Left ventricle myocardium inferior (tissue), 1 donor: ENCODE results near the gene IL1RAPL1. TPM values are rescaled to one million over a fixed set of nuclear protein-coding genes. Genes with fewer than 3 reads are reported as not detected.
"Not testable (repeated sequence)": the region's sequence is repeated elsewhere in the genome, so short reads cannot be mapped to it uniquely, and the experiment has no call there.

Source experiments
- DNase-seq: peaks from one replicate; pipeline ENCODE4 v3.0.0-alpha.2; 2020
- H3K27ac ChIP-seq: fragments of 200-600 bp; replicated peaks from 2 replicates; pipeline ENCODE4 v1.8.0; 2021
- H3K27me3 ChIP-seq: fragments of 200-600 bp; 2 replicates; pipeline ENCODE4 v1.8.0; 2021; ENCODE audit warnings: low read depth
- H3K36me3 ChIP-seq: fragments of 200-600 bp; 2 replicates; pipeline ENCODE4 v1.8.0; 2021
- H3K4me1 ChIP-seq: fragments of 200-600 bp; 2 replicates; pipeline ENCODE4 v1.8.0; 2021
- H3K4me3 ChIP-seq: fragments of 200-600 bp; 2 replicates; pipeline ENCODE4 v1.8.0; 2021; ENCODE audit warnings: mild to moderate bottlenecking, moderate library complexity
- H3K9me3 ChIP-seq: fragments of 200-600 bp; replicated peaks from 2 replicates; pipeline ENCODE4 v1.8.0; 2021
- intact Hi-C: fragments of 100-400 bp; cut with micrococcal nuclease; formaldehyde crosslinking; loops from one replicate; pipeline ENCODE4 v1.11.0; 2022
- total RNA-seq: library from RNA; stranded (reverse); fragmentation: NEBNext Ultra II Directional; extraction: Animal tissue kit (Norgen Biotek cat#: 25700); gene quantifications from one replicate; pipeline ENCODE4 v1.2.1, GENCODE V29; 2021
- TF ChIP-seq, protein P1 (sequence below): fragments of 200-600 bp; IDR thresholded peaks from 2 replicates; pipeline ENCODE4 v1.8.0; 2021; ENCODE audit warnings: antibody characterized with exemption, mild to moderate bottlenecking, borderline replicate concordance
- donor health status: DM: no; HTN: yes; CAD: no; lungs with severe emphysema.

Gene IL1RAPL1
- total RNA-seq, 1 donor from 2014 or later: 1.9 TPM

- no peak for DNase-seq
- H3K27ac ChIP-seq: no peak overlapping the region
- no peaks in the 10 kb centered on the region for H3K9me3 ChIP-seq
- no peaks in the 10 kb centered on the region for H3K4me1 ChIP-seq
- H3K4me3 ChIP-seq: no peak overlapping the region
- TF ChIP-seq, protein P1, sequence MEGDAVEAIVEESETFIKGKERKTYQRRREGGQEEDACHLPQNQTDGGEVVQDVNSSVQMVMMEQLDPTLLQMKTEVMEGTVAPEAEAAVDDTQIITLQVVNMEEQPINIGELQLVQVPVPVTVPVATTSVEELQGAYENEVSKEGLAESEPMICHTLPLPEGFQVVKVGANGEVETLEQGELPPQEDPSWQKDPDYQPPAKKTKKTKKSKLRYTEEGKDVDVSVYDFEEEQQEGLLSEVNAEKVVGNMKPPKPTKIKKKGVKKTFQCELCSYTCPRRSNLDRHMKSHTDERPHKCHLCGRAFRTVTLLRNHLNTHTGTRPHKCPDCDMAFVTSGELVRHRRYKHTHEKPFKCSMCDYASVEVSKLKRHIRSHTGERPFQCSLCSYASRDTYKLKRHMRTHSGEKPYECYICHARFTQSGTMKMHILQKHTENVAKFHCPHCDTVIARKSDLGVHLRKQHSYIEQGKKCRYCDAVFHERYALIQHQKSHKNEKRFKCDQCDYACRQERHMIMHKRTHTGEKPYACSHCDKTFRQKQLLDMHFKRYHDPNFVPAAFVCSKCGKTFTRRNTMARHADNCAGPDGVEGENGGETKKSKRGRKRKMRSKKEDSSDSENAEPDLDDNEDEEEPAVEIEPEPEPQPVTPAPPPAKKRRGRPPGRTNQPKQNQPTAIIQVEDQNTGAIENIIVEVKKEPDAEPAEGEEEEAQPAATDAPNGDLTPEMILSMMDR: no peak
- no peaks in the 10 kb centered on the region for H3K27me3 ChIP-seq
- intact Hi-C loops: no loop called here
- no peaks in the 10 kb centered on the region for H3K36me3 ChIP-seq
These were observed 710.0 kb downstream of the IL1RAPL1 start for GRCh38 chrX:29297171-29297800.

DNA sequence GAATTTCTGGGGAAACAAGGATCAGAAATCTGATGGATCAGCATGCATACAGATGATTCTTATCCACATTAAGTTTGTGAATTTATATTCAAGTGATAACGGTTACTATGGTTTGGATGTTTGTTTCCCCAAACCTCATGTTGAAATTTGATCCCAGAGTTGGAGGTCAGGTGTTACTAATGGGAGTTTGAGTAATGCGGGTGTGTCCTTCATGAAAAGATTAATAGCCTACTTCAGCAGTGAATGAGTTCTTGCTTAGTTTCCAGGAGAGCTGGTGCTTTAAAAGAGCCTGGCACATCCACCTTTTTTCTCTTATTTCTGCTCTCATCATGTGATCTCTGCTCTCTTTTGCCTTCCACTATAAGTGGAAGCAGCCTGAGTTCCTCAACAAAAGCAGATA is 712.4 kb downstream of the IL1RAPL1 start:
- intact Hi-C loops: no loop called here
- Histone ChIP-seq H3K27ac (no peak overlapping the region), H3K36me3 (no peaks in the 10 kb centered on the region)

GRCh38 chrX:29308726-29309125 is 721.5 kb downstream of the IL1RAPL1 start:
- Histone ChIP-seq H3K4me3 (no peak overlapping the region), H3K4me1 (no peaks in the 10 kb centered on the region), H3K27me3 (no peaks in the 10 kb centered on the region), H3K27ac (no peak overlapping the region), H3K9me3 (no peaks in the 10 kb centered on the region), H3K36me3 (no peaks in the 10 kb centered on the region)
- intact Hi-C loops: no loop called here
- TF ChIP-seq, protein P1: no peak
- no peak for DNase-seq

More for the DNA sequence above, 712.4 kb downstream of the IL1RAPL1 start:
- Histone ChIP-seq H3K4me3 (no peak overlapping the region), H3K4me1 (no peaks in the 10 kb centered on the region), H3K9me3 (no peaks in the 10 kb centered on the region), H3K27me3 (no peaks in the 10 kb centered on the region)
- TF ChIP-seq, protein P1: no peak
- no peak for DNase-seq

DNA sequence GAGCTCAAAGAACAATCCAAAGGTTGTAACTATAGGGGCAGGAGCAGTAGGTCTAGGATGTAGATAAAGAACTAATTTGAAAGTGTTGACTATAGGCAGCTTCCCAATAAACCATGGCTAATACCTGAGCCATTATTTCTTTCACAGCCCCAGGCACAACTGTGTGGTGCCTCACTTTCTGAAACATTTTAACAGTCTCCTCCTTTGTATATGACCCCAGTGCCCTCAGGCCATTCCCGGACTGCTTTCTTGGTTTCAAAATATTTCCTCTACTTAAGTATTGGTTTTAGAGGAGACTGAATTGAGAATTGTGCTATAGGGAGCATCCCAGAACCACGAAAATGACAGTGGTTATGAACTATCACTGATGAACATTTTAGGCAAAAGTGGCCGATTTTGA is 728.7 kb downstream of the IL1RAPL1 start:
- Histone ChIP-seq H3K27me3 (no peaks in the 10 kb centered on the region), H3K36me3 (no peaks in the 10 kb centered on the region), H3K4me1 (no peaks in the 10 kb centered on the region), H3K27ac (no peak overlapping the region), H3K9me3 (no peaks in the 10 kb centered on the region), H3K4me3 (no peak overlapping the region)
- no peak for DNase-seq
- TF ChIP-seq, protein P1: no peak
- intact Hi-C loops: no loop called here

DNA sequence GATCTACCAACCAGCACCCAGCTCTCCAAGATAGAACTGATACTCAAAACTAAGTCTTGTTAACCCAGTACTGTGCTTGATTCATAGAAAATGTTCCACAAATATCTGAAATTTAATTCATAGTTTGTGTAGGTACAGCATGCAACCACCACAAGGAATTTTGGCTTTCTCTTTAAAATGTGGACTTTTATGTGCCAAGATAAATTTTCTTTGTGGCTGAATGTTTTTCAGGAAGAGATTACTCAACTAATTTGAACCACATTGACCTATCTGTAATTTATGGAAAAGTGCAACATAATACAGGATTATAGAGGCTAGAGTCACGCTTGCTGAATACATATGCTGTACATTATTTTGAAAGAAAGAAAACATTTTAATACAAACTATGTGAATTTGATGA is 730.8 kb downstream of the IL1RAPL1 start:
- H3K27ac ChIP-seq: no peak overlapping the region
- no peaks in the 10 kb centered on the region for H3K9me3 ChIP-seq
- intact Hi-C loops: no loop called here
- TF ChIP-seq, protein P1: no peak
- no peaks in the 10 kb centered on the region for H3K4me1 ChIP-seq
- H3K36me3 ChIP-seq: no peaks in the 10 kb centered on the region
- H3K4me3 ChIP-seq: no peak overlapping the region
- no peaks in the 10 kb centered on the region for H3K27me3 ChIP-seq
- DNase-seq: no peak

DNA sequence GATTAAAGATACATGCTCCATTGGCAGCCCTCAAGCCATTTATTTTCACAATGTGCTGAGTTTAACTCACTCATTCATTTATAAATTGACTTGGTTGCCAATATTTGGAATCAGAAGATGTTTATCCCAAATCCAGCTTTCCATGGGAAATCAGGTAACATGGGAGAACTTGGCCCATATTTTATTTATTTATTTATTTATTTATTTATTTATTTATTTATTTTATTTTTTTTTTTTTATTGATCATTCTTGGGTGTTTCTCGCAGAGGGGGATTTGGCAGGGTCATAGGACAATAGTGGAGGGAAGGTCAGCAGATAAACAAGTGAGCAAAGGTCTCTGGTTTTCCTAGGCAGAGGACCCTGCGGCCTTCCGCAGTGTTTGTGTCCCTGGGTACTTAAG is 745.2 kb downstream of the IL1RAPL1 start:
- intact Hi-C loops, DNase-seq, H3K36me3 ChIP-seq, H3K27me3 ChIP-seq, H3K4me3 ChIP-seq, H3K9me3 ChIP-seq, H3K4me1 ChIP-seq, H3K27ac ChIP-seq: not testable (repeated sequence)

GRCh38 chrX:29333091-29333490 is 745.8 kb downstream of the IL1RAPL1 start:
- intact Hi-C loops, H3K9me3 ChIP-seq, H3K36me3 ChIP-seq, H3K27ac ChIP-seq, DNase-seq, H3K27me3 ChIP-seq, H3K4me1 ChIP-seq, H3K4me3 ChIP-seq: not testable (repeated sequence)
